Cardiac septum (tissue), 1 donor: ENCODE data around the gene SIM2. TPM values are rescaled to one million over a fixed set of nuclear protein-coding genes. Genes with fewer than 3 reads are reported as not detected.
A peak's percentile ranks its signal among the peaks of the same experiment; 100 is the strongest.

Source experiments
- DNase-seq: peaks from one replicate; pipeline ENCODE4 v3.0.0-alpha.2; 2020; ENCODE audit warnings: low spot score
- intact Hi-C: fragments of 100-400 bp; cut with DNase I; formaldehyde crosslinking; loops from one replicate; pipeline ENCODE4 v1.14.0; 2022
- total RNA-seq: library from RNA; stranded (reverse); fragmentation: NEBNext Ultra II Directional; extraction: Animal tissue kit (Norgen Biotek cat#: 25700); gene quantifications from one replicate; pipeline ENCODE4 v1.2.1, GENCODE V29; 2021
- donor health status: DM: no; HTN: no; CAD: no.

Gene SIM2
- total RNA-seq, 1 donor from 2014 or later: 0.16 TPM

GRCh38 chr21:36697851-36698384 lies 997 bp upstream of the SIM2 start:
- intact Hi-C loops: no loop called here

DNA sequence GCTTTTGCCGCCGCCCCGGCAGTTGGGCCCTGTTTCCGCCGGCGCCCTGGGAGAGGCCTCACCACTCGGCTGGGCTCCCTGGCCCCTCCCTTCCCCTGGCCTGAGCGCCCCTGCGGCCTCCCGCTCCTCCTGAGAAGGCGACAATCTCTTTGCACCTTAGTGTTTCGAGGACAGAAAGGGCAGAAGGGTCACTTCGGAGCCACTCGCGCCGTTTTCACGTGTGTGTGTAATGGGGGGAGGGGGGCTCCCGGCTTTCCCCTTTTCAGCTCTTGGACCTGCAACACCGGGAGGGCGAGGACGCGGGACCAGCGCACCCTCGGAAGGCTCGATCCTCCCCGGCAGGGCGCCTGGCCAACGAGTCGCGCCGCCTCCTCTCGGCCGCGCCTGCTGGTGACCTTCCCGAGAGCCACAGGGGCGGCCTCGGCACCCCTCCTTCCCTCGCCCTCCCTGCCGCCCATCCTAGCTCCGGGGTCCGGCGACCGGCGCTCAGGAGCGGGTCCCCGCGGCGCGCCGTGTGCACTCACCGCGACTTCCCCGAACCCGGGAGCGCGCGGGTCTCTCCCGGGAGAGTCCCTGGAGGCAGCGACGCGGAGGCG lies 432 bp upstream of the SIM2 start:
- no peak for DNase-seq
- intact Hi-C loops: no loop called here

More at GRCh38 chr21:36697851-36698384, 997 bp upstream of the SIM2 start:
- no peak for DNase-seq

GRCh38 chr21:36699546-36700294 lies 805 bp downstream of the SIM2 start:
- intact Hi-C loops: no loop called here
- DNase-seq: no peak

GRCh38 chr21:36700295-36700970 lies 1.5 kb downstream of the SIM2 start:
- intact Hi-C loops: no loop called here
- no peak for DNase-seq

GRCh38 chr21:36700971-36701755 lies 2.2 kb downstream of the SIM2 start:
- intact Hi-C loops: no loop called here
- DNase-seq: no peak

GRCh38 chr21:36701756-36702621 lies 3.1 kb downstream of the SIM2 start:
- intact Hi-C loops: no loop called here
- DNase-seq: no peak

DNA sequence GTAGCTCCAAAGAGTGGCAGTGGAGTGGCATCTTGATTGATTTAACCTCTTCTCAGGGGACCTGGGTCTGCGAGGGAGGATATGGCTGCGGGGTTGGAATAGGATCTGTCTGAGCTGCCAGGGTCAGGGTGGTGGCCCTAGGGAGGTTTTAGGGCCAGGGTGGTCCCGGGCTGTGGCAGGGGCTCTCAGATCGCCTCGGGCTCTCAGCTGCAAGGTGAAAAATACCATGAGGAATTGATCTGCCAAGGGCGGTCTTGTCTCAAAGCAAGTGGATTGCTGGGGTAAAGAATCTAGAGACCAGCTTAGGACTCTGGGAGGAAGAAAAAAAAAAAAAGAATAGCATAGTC lies 3.7 kb downstream of the SIM2 start:
- intact Hi-C loops: no loop called here
- no peak for DNase-seq

DNA sequence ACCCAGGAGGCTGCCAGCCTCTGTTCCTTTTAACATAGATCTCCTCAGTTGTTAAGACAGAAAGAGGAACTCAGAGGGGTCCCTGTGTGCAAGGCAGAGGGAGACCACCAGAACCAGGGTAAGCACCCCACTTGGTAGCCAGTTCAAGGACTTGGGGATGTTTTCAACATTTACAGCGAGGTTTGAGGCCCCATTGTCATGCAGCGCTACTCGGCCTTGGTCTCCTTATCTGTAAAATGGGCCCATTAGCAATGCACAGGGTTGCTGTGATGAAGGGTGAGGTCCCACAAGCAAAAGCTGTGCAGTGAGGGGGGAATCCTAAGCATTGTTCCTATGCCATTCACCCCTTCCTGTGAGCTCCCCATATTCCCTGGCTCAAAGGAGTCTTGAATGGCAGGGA lies 4.2 kb downstream of the SIM2 start:
- DNase-seq: no peak
- intact Hi-C loops: no loop called here

GRCh38 chr21:36703626-36704280 lies 4.8 kb downstream of the SIM2 start:
- DNase-seq: no peak
- intact Hi-C loops: no loop called here

DNA sequence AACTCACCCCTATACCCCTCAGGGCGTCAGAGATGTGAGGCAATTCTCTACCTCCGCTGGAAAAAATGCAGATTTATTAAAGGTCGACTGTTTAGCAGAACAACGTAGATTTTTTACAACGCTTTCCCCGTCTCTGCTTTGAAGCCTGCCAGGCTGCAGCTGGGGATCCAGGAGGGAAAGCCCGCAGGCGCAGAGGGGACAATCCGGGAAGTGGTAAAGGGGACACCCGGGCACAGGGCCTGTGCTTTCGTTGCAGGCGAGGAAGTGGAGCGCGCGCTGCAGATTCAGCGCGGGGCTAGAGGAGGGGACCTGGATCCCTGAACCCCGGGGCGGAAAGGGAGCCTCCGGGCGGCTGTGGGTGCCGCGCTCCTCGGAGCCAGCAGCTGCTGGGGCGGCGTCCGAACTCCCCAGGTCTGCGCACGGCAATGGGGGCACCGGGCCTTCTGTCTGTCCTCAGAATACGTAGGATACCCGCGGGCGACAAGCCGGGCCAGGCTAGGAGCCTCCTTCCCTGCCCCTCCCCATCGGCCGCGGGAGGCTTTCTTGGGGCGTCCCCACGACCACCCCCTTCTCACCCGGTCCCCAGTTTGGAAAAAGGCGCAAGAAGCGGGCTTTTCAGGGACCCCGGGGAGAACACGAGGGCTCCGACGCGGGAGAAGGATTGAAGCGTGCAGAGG lies 5.5 kb downstream of the SIM2 start:
- intact Hi-C loops: no loop called here
- no peak for DNase-seq

DNA sequence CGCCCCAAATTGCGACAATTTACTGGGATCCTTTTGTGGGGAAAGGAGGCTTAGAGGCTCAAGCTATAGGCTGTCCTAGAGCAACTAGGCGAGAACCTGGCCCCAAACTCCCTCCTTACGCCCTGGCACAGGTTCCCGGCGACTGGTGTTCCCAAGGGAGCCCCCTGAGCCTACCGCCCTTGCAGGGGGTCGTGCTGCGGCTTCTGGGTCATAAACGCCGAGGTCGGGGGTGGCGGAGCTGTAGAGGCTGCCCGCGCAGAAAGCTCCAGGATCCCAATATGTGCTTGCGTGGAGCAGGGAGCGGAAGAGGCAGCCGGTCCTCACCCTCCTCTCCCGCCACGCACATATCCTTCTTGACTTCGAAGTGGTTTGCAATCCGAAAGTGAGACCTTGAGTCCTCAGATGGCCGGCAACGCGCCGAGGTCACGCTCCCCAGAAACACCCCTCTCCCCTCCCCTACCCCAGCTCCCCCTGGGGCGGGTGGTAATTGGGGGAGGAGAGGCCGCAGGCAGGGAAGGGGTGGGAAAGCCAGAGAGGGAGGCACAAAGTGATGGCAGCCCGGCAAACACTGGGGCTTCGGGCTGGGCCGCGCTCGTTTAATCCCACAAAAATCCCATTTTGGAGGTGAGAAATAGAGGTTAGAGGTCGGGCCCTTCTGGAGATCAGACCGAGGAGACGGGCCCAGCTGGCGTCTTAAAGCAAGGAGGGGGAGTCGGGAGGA lies 6.2 kb downstream of the SIM2 start:
- intact Hi-C loops: no loop called here

DNA sequence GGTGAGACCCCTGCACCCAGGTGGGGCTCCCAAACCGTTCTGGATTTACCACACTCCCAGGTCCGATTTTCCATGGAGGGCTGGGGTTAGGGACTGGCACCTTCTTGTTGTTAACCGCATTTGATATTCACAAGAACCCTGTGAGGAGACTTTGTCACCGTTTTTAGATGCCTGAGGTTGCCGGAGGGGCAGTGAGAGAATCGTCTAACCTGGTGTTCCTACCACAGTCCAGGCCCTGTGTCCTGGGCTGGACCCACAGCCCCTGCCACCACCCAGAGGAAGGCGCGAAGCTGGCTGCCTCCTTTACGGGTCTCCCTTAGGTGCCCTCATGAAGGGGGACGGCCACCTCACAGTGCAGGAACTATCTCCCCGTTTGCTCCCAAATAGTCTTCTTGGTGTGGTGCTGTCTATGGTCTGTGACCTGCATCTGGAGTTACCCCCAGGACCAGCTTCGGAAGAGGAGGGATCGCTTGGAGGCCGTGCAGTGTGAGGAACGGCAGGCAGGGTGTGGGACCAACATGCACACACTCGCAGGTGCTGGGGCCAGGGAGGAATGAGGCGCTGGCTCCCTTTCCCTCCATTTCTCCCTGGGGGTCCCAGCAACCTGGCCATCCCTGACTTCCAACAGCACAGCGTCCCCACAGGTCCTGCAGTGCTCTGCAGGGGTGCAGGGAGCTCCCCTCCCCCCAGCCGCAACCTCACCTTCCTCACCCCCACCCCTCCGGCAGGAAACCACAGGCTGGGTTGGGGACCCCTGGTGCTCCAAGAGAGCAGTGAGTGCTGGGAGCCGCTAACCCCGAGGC lies 7.0 kb downstream of the SIM2 start:
- intact Hi-C loops: no loop called here
- DNase-seq: no peak

More for the DNA sequence above, 6.2 kb downstream of the SIM2 start:
- no peak for DNase-seq

GRCh38 chr21:36706482-36706852 lies 7.6 kb downstream of the SIM2 start:
- intact Hi-C loops: no loop called here
- DNase-seq: no peak

DNA sequence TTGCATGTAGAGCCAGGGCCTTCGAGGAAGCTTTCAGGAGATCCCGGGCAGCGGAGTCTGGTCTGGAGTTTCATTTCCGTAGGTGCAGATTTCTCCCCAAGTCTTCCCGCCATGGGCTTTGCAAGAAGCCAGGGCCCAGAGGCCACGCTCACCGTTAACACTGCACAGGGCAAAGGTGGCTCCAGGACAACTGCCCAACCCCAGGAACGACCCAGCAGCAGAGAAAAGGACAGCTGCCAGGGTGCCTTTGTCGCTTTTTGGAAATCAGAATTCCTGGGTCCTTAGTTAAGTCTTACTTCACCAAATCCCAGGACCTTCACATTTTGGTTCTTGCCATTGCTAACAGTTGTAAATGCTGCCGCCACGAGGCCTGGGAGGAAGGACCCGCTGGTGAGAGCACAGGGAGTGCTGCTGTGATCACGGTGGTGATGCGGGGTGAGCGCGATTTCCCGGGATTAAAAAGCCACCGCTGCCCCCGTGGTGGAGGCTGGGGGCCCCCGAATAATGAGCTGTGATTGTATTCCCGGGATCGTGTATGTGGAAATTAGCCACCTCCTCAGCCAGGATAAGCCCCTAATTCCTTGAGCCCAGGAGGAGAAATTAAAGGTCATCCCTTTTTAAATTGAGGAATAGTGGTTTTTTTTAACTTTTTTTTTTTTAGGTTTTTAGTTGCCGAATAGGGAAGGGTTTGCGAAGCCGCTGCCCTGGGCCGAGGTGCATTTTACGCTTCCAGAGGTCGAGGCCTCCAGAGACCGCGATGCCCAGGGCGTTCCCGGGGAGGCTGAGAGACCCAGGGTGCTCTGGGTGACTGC lies 8.2 kb downstream of the SIM2 start:
- DNase-seq: peak; percentile 51
- intact Hi-C loops: no loop called here

GRCh38 chr21:36707763-36708285 lies 8.9 kb downstream of the SIM2 start:
- intact Hi-C loops: no loop called here
- peak; percentile 71 for DNase-seq
